Activated CD4-positive, alpha-beta T cell treated with anti-CD3 and anti-CD28 coated beads for 24 hours (primary cell): ENCODE measurements around the gene TSPOAP1.

ENCODE experiments used
- DNase-seq, 2 donors: peaks; one replicate each; pipeline ENCODE4 v3.0.0-alpha.2; 2020; ENCODE audit warnings: low read depth in 2 of 2

TSPOAP1 gene

GRCh38 chr17:58277107-58277801 is 51.3 kb downstream of the TSPOAP1 start:
- peak in 1 of 2 donors; percentile 8 for DNase-seq

- DNase-seq: no peak
Observed at GRCh38 chr17:58276423-58276822, 52.2 kb downstream of the TSPOAP1 start.

- DNase-seq: no peak
Observed at GRCh38 chr17:58275417-58275816, 53.2 kb downstream of the TSPOAP1 start.

- no peak for DNase-seq
Observed at GRCh38 chr17:58273453-58274104, 55.0 kb downstream of the TSPOAP1 start.

GRCh38 chr17:58272367-58273280 is 56.0 kb downstream of the TSPOAP1 start:
- no peak for DNase-seq

- DNase-seq: no peak
Observed at GRCh38 chr17:58271216-58271931, 57.2 kb downstream of the TSPOAP1 start.

- DNase-seq: no peak
Observed at GRCh38 chr17:58270476-58271215, 57.9 kb downstream of the TSPOAP1 start.

GRCh38 chr17:58269557-58270291 is 58.9 kb downstream of the TSPOAP1 start:
- DNase-seq: no peak

GRCh38 chr17:58268774-58269556 is 59.6 kb downstream of the TSPOAP1 start:
- no peak for DNase-seq

GRCh38 chr17:58268326-58268725 is 60.3 kb downstream of the TSPOAP1 start:
- DNase-seq: no peak

GRCh38 chr17:58267347-58268324 is 61.0 kb downstream of the TSPOAP1 start:
- no peak for DNase-seq

GRCh38 chr17:58265902-58266875 is 62.4 kb downstream of the TSPOAP1 start:
- no peak for DNase-seq

- no peak for DNase-seq
Observed at GRCh38 chr17:58265271-58265670, 63.3 kb downstream of the TSPOAP1 start.

- no peak for DNase-seq
Observed at GRCh38 chr17:58264407-58265103, 64.0 kb downstream of the TSPOAP1 start.

- no peak for DNase-seq
Observed at GRCh38 chr17:58263773-58264172, 64.8 kb downstream of the TSPOAP1 start.

GRCh38 chr17:58262149-58262548 is 66.4 kb downstream of the TSPOAP1 start:
- DNase-seq: no peak

GRCh38 chr17:58254803-58255202 is 73.8 kb downstream of the TSPOAP1 start:
- DNase-seq: no peak
